Neutrophil (primary cell): ENCODE data around the gene ST6GALNAC4.
A peak's percentile ranks its signal among the peaks of the same experiment; 100 is the strongest.

Experiments used
- H3K27ac ChIP-seq: fragments of 200-600 bp; sonication (generic); 2 replicates; pipeline ENCODE4 v1.5.1; 2016; ENCODE audit warnings: mild to moderate bottlenecking, moderate library complexity
- H3K27me3 ChIP-seq: fragments of 200-600 bp; sonication (generic); 2 replicates; pipeline ENCODE4 v1.6.0; 2016; ENCODE audit warnings: mild to moderate bottlenecking
- H3K36me3 ChIP-seq: fragments of 200-600 bp; sonication (generic); 2 replicates; pipeline ENCODE4 v1.5.1; 2017
- H3K4me1 ChIP-seq, 2 experiments: fragments of 200-600 bp in 1 of 2; sonication (generic) in 1 of 2; 1 replicate in 1 of 2; 2 replicates in 1 of 2; pipeline versions ENCODE4 v1.5.1 to v1.6.1; 2013 to 2016; ENCODE audit warnings: low read depth in 1 of 2, low read length in 1 of 2, mild to moderate bottlenecking in 1 of 2, moderate library complexity in 1 of 2; ENCODE audit not compliant: control insufficient read depth in 1 of 2, insufficient read depth in 1 of 2
- H3K4me3 ChIP-seq, 2 experiments: fragments of 200-600 bp in 1 of 2; sonication (generic) in 1 of 2; 1 replicate in 1 of 2; 2 replicates in 1 of 2; pipeline ENCODE4 v1.5.1; 2013 to 2016; ENCODE audit warnings: low read depth in 1 of 2, low read length in 1 of 2, mild to moderate bottlenecking in 1 of 2, moderate library complexity in 1 of 2
- H3K9me3 ChIP-seq: fragments of 200-600 bp; sonication (generic); 2 replicates; pipeline ENCODE4 v1.5.1; 2016
- TF ChIP-seq, protein P1 (sequence below): fragments of 200-600 bp; sonication (generic); IDR thresholded peaks from 2 replicates; pipeline ENCODE4 v1.5.1; 2016; ENCODE audit warnings: antibody characterized with exemption

ST6GALNAC4 gene

DNA sequence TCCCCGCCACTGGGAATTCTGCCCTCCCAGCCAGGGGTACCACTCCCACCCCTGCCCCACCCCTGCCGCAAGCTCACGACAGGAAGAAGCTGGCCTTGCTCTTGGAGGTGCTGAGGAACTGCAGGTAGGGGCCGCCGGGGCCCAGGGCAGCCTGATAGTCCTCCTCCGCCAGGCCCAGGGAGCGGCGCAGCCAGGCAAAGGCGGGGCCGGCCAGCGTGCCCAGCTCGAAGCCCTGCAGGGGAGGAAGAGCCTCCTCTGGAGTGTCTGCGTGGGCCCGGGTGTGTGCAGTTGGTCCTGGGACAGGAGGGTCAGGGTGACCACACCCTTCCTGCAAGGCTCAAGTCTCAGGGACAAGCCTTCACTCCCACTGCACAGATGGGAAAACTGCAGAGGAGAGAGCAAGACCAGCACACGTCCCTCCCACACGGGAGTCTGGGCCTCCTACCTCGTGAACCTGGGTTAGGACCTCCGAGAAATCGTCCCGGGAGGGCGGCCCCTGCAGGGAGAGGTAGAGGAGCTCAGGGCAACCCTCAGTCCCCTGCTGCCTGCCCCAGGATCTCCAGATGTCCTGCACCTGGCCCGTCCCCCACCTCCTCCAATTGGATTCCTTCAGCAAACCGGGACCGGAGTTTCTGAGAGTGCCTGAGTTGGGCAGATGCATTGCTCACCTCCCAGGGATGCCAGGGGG, 11.3 kb upstream of the ST6GALNAC4 start:
- Histone ChIP-seq H3K4me3 (peak overlapping the region in 1 of 2 experiments; percentile 34), H3K36me3 (no peaks in the 10 kb centered on the region)

DNA sequence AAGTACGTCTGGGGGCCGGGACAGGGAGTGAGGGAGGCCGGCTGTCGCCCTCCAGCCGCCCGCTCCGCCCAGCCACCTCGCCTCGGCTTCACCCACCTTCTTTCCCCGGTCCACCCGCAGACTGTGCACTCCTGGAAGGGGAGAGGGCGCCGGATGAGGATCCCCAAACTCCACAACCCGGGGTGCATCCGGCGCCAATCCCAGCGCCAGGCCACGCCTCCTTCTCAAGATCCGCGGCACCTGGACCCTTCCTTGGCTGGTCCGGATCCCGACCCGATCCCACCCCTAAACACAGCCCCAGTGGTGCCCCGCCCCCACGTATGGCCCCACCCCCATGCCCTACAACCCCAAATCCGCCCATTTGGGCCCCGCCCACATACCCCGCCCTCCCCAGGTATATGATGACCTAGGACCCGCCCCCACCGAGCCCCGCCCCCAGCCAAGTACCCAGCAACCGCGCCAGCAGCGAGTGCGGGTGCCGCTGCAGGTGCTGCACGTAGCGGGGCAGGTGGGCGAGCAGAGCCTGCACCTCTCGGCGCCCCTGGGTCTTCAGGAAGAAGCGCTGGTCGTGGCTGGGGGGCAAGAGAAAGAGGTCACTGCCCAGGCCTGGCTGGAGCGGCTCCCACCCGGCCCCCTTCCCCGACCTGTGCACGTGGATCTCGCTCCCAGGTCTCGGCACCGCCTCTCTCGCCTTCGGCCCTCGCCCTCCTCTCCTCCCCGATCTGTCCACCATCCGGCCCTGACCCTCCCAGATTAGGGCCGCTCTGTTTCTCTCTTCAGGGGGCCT, 10.6 kb upstream of the ST6GALNAC4 start:
- Histone ChIP-seq H3K27me3 (peaks cover 96% of the 10 kb centered on the region), H3K4me1 (peaks cover 19 to 28% of the 10 kb centered on the region in 2 experiments), H3K27ac (no peak overlapping the region), H3K9me3 (no peaks in the 10 kb centered on the region), H3K4me3 (peak overlapping the region in 1 of 2 experiments; percentile 34), H3K36me3 (no peaks in the 10 kb centered on the region)
- TF ChIP-seq, protein P1, sequence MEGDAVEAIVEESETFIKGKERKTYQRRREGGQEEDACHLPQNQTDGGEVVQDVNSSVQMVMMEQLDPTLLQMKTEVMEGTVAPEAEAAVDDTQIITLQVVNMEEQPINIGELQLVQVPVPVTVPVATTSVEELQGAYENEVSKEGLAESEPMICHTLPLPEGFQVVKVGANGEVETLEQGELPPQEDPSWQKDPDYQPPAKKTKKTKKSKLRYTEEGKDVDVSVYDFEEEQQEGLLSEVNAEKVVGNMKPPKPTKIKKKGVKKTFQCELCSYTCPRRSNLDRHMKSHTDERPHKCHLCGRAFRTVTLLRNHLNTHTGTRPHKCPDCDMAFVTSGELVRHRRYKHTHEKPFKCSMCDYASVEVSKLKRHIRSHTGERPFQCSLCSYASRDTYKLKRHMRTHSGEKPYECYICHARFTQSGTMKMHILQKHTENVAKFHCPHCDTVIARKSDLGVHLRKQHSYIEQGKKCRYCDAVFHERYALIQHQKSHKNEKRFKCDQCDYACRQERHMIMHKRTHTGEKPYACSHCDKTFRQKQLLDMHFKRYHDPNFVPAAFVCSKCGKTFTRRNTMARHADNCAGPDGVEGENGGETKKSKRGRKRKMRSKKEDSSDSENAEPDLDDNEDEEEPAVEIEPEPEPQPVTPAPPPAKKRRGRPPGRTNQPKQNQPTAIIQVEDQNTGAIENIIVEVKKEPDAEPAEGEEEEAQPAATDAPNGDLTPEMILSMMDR, result no peak

More for the DNA sequence above, 11.3 kb upstream of the ST6GALNAC4 start:
- no peak overlapping the region for H3K27ac ChIP-seq
- H3K4me1 ChIP-seq, result peaks cover 19 to 28% of the 10 kb centered on the region in 2 experiments
- H3K9me3 ChIP-seq, result no peaks in the 10 kb centered on the region
- TF ChIP-seq, protein P1, result no peak
- peaks cover 90% of the 10 kb centered on the region for H3K27me3 ChIP-seq

- Histone ChIP-seq H3K4me3 (peak overlapping the region in 1 of 2 experiments; percentile 34), H3K9me3 (no peaks in the 10 kb centered on the region), H3K27ac (no peak overlapping the region), H3K4me1 (peaks cover 22 to 31% of the 10 kb centered on the region in 2 experiments), H3K27me3 (peaks cover 99% of the 10 kb centered on the region), H3K36me3 (no peaks in the 10 kb centered on the region)
- TF ChIP-seq, protein P1, result no peak
These were observed 10.0 kb upstream of the ST6GALNAC4 start for GRCh38 chr9:127926906-127927200.

- H3K4me3 ChIP-seq, result no peak overlapping the region
- no peaks in the 10 kb centered on the region for H3K36me3 ChIP-seq
- peaks cover 96% of the 10 kb centered on the region for H3K27me3 ChIP-seq
- no peak overlapping the region for H3K27ac ChIP-seq
- TF ChIP-seq, protein P1, result no peak
- H3K4me1 ChIP-seq, result peaks cover 28 to 36% of the 10 kb centered on the region in 2 experiments
- no peaks in the 10 kb centered on the region for H3K9me3 ChIP-seq
These were observed 9.4 kb upstream of the ST6GALNAC4 start for GRCh38 chr9:127925959-127926905.

GRCh38 chr9:127924736-127925444, 8.0 kb upstream of the ST6GALNAC4 start:
- peaks cover 25 to 31% of the 10 kb centered on the region in 2 experiments for H3K4me1 ChIP-seq
- H3K27ac ChIP-seq, result no peak overlapping the region
- H3K4me3 ChIP-seq, result no peak overlapping the region
- H3K27me3 ChIP-seq, result peaks cover 83% of the 10 kb centered on the region
- H3K36me3 ChIP-seq, result no peaks in the 10 kb centered on the region
- no peaks in the 10 kb centered on the region for H3K9me3 ChIP-seq
- TF ChIP-seq, protein P1, result no peak
